Subcutaneous abdominal adipose tissue (tissue), 5 donors: Measurements from ENCODE around the gene UST.
"Not testable (repeated sequence)": the region's sequence is repeated elsewhere in the genome, so short reads cannot be mapped to it uniquely, and the experiment has no call there.

Source experiments
- H3K27ac ChIP-seq: one replicate; pipeline ENCODE4 v1.7.0; 2013; ENCODE audit warnings: low read depth, mild to moderate bottlenecking, inconsistent platforms, low read length, moderate library complexity
- H3K27me3 ChIP-seq, 5 donors: one replicate each; pipeline ENCODE4 v1.7.0; 2013; ENCODE audit warnings: low read length in 5 of 5, inconsistent platforms in 1 of 5; ENCODE audit not compliant: control insufficient read depth in 5 of 5, insufficient read depth in 4 of 5
- H3K36me3 ChIP-seq, 5 donors: one replicate each; pipeline ENCODE4 v1.7.0; 2013; ENCODE audit warnings: low read length in 5 of 5; ENCODE audit not compliant: control insufficient read depth in 5 of 5, insufficient read depth in 5 of 5
- H3K4me1 ChIP-seq, 5 donors: one replicate each; pipeline ENCODE4 v1.7.0; 2013; ENCODE audit warnings: low read length in 5 of 5, mild to moderate bottlenecking in 3 of 5, moderate library complexity in 1 of 5; ENCODE audit not compliant: control insufficient read depth in 5 of 5, insufficient read depth in 5 of 5
- H3K4me3 ChIP-seq, 5 donors: one replicate each; pipeline ENCODE4 v1.7.0; 2013; ENCODE audit warnings: low read length in 5 of 5, low read depth in 1 of 5
- H3K9ac ChIP-seq, 5 donors: one replicate each; pipeline ENCODE4 v1.7.0; 2013; ENCODE audit warnings: low read length in 5 of 5, mild to moderate bottlenecking in 4 of 5, moderate library complexity in 3 of 5
- H3K9me3 ChIP-seq, 5 donors: one replicate each; pipeline ENCODE4 v1.7.0; 2013; ENCODE audit warnings: low read length in 5 of 5; ENCODE audit not compliant: control insufficient read depth in 5 of 5
- donor health status: healthy.
- donor health status: healthy.
- donor health status: healthy.
- donor health status: healthy.
- donor health status: healthy.

UST gene

DNA sequence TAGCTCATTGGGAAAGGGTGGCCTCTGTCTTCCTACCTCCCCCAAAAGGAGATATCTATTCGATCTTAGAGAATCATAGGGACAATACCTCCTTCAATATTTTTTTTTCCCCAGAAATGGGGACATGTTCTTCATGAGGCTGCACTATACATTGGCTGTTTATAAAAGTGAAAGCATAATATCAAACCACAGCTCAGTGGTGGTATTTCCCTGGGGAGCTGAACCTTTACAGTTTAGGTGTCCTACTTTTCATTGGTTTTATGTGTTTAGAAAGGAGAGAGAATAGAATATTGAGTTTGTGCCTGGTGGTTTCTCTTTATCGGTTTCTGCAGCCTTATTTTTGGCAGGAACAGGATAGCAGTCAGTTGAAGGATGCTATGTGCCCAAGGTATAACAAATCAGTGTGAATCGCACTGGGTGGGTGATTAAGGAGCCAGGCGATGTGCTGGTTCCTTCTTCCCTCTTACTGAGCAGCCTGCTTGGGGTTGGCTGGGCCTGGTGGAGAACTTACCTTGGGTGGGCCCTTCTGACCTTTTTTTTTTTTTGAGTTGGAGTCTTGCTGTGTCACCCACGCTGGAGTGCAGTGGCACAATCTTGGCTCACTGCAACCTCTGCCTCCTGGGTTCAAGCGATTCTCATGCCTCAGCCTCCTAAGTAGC, 25.2 kb downstream of the UST start:
- no peaks in the 10 kb centered on the region for H3K4me1 ChIP-seq
- no peaks in the 10 kb centered on the region for H3K9me3 ChIP-seq
- H3K36me3 ChIP-seq: no peaks in the 10 kb centered on the region
- H3K27ac ChIP-seq: no peak overlapping the region
- H3K4me3 ChIP-seq: no peak overlapping the region
- H3K27me3 ChIP-seq: peaks cover 0 to 3% (median 0%) of the 10 kb centered on the region in 5 donors
- H3K9ac ChIP-seq: no peak overlapping the region

DNA sequence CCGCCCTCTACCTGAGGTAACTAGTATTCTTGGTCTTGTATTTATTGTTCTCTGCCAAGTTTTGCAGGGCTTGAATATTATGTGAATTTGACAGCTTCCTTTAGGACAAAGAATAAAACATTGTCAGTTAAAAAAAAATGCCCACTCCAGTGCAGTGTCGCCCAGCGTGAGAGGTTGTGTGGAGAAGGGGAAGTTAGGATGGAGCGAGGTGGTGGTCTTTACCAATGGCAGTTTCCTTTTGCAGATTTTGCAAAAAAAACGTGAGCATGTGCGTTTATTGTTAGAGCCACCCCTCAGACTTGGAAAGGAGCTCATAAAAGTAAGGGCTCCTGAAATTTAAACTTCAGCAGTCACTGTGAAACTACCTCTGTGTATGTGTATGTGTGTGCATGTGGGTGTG, 28.3 kb downstream of the UST start:
- Histone ChIP-seq H3K9me3 (no peaks in the 10 kb centered on the region), H3K4me3 (no peak overlapping the region), H3K4me1 (peaks cover 0 to 9% (median 0%) of the 10 kb centered on the region in 5 donors), H3K27me3 (peaks cover 0 to 1% (median 0%) of the 10 kb centered on the region in 5 donors), H3K27ac (no peak overlapping the region), H3K9ac (no peak overlapping the region), H3K36me3 (no peaks in the 10 kb centered on the region)

DNA sequence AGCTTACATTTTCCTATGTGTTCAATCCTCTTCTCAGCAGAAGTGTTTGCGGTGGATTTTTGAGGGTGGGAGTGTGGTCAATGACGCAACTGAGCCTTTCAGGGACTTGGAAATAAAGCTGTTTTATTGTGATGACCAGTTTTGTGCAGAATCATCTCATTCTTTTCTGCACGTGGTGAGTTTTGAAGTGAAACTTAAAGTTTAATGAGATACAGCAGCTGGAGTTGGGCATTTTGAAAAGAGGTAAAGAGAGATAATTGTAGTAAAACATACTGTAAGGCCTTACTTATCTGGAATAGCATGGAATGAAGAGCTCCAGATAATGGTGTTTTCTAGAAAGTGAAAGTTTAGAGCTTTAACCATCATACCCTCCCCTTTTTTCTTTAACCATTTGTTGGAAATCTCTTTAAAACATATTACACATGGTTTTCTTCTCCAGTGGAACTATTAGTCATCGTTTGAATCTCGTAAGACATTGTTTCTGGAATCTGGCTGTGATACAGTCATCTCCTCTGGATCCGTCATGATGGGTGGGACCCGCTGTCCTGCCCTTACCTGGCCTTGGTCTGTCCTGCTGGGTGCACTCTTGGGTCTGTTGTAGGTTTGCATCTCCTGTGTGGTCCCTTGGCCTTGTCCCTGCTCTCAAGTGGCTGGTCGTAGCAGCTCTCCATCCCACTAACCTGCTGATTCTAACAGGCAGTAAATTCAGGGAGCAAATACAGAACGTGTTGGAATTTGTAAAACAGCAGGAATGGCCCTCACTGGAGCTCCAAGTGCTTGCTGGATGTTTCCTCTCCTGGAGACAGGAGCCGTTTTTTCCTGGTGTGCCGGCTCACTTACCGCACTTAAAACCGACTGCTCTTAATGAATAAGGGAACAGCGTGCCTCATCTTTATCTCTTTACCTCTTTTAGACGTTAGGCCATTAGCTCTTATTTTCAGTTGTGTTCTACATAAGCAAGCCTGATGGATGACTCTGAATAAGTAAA, 29.8 kb downstream of the UST start:
- Histone ChIP-seq H3K4me1 (peaks cover 0 to 9% (median 0%) of the 10 kb centered on the region in 5 donors), H3K9me3 (no peaks in the 10 kb centered on the region), H3K27ac (peak overlapping the region; percentile 14), H3K36me3 (no peaks in the 10 kb centered on the region), H3K4me3 (no peak overlapping the region), H3K9ac (no peak overlapping the region), H3K27me3 (no peaks in the 10 kb centered on the region)

DNA sequence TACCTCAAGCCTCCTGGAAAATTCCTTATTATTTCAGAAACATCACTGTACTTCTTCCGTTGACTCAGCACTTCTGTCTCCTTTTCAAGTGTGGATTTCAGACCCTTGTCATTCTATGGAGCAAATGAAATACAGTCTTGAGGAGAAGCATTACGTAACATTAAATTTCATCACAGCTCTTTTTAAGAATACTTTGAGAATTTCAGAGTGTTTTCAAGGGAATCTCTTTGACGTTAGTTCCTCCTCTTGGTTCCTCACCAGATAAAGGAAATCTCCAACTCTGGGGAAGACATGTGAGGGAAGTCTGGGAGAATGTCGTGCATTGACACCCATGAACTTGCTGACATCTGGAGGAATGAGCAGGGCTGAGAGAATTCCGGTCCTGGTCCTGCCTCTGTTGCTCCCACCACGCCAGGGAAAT, 32.3 kb downstream of the UST start:
- Histone ChIP-seq H3K4me3 (no peak overlapping the region), H3K4me1 (peaks cover 0 to 9% (median 0%) of the 10 kb centered on the region in 5 donors), H3K9me3 (no peaks in the 10 kb centered on the region), H3K27me3 (no peaks in the 10 kb centered on the region), H3K9ac (no peak overlapping the region), H3K36me3 (no peaks in the 10 kb centered on the region), H3K27ac (no peak overlapping the region)

DNA sequence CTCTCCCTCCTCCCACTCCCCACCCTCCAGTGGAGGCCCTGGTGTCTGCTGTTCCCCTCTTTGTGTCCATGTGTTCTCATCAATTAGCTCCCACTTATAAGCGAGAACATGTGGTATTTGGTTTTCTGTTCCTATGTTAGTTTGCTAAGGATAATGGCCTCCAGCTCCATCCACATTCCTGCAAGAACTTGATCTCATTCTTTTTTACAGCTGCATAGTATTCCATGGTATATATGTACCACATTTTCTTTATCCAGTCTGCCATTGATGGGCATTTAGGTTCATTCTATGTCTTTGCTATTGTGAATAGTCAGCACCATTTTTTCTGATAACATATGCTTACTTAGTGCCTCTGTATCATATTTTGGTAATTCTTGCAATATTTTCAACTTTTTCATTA, 33.6 kb downstream of the UST start:
- H3K4me3 ChIP-seq, H3K27me3 ChIP-seq, H3K36me3 ChIP-seq, H3K27ac ChIP-seq, H3K4me1 ChIP-seq, H3K9ac ChIP-seq, H3K9me3 ChIP-seq: not testable (repeated sequence)

DNA sequence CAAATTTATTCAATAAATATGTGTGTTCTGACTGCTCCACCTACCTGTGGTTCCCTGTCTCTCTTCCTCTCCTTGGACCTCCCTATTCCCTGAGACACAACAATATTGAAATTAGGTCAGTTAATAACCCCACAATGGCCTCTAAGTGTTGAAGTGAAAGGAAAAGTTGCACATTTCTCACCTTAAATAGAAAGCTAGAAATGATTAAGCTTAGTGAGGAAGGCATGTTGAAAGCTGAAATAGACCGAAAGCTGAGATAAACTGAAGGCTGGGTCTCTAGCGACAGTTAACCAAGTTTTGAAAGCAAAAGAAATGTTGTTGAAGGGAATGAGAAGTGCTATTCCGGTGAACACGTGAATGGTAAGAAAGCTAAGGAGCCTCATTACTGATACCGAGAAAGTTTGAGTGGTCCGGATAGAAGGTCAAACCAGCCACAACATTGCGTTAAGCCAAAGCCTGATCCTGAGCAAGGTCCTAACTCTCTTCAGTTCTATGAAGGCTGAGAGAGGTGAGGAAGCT, 34.1 kb downstream of the UST start:
- no peaks in the 10 kb centered on the region for H3K27me3 ChIP-seq
- H3K9me3 ChIP-seq: no peaks in the 10 kb centered on the region
- no peaks in the 10 kb centered on the region for H3K36me3 ChIP-seq
- peaks cover 0 to 9% (median 0%) of the 10 kb centered on the region in 5 donors for H3K4me1 ChIP-seq
- H3K9ac ChIP-seq: no peak overlapping the region
- H3K27ac ChIP-seq: no peak overlapping the region
- H3K4me3 ChIP-seq: no peak overlapping the region

DNA sequence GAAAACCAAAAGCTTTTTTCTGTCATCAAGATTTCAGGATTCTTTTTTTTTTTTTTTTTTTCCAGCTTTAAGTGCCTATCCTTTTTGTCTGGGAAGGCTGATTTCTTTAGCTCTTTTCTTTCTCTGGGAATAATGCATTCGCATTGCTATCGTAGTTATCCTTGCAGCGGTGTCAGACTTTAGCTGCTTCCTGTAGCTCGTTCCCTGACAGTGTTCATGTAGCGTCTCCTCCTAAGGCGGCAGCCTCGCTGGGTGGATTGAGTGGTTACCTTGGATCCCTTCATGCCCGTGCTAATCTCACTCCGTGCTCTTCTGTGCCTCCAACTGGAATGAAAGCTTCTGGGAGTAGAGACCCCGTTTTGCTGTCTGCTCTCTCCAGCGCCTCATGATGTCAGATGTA, 43.1 kb downstream of the UST start:
- Histone ChIP-seq H3K36me3 (no peaks in the 10 kb centered on the region), H3K9ac (no peak overlapping the region), H3K4me1 (no peaks in the 10 kb centered on the region), H3K4me3 (no peak overlapping the region), H3K9me3 (peaks cover 4 to 10% (median 7%) of the 10 kb centered on the region in 5 donors), H3K27me3 (no peaks in the 10 kb centered on the region), H3K27ac (no peak overlapping the region)

DNA sequence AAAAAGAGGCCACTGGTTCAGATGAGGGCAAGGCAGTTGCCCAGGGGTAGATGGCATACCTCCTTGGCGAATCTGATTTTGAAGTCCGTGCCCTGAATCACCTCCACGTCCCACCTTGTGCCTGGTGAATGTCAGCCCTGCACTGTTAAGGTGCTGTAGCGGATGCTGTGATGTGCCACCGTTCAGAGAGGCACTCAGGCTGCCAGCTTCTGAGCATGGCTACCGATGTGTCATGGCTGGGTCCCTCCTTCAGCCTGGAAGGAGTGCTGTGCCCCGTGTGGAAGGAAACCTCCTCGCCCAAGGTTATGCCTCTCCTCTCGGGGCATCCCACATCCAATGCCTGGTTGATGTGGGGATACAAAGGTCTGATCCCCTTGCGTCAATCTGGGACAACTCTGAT, 43.6 kb downstream of the UST start:
- Histone ChIP-seq H3K9ac (no peak overlapping the region), H3K27ac (no peak overlapping the region), H3K4me1 (no peaks in the 10 kb centered on the region), H3K36me3 (no peaks in the 10 kb centered on the region), H3K27me3 (no peaks in the 10 kb centered on the region), H3K4me3 (no peak overlapping the region), H3K9me3 (peaks cover 4 to 10% (median 7%) of the 10 kb centered on the region in 5 donors)

DNA sequence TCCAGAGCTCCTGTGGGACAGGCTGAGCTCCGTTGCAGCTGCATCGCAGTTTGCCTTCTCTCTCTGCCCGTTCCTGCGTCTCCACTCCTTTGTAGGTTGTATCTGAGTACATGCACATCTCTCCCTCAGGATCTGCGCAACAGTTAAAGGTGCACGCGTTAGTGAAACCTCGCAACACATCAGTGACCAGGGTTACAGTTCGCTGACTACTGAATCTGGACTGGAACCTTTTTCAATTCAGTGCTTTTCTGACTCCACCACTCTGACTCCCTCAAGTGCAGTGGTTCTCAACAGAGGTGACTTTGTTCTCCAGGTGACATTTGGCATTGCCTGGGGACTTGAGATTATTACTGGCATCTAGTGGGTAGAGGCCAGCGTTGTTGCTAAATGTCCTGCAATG, 44.0 kb downstream of the UST start:
- Histone ChIP-seq H3K27ac (no peak overlapping the region), H3K36me3 (no peaks in the 10 kb centered on the region), H3K9me3 (peaks cover 4 to 10% (median 7%) of the 10 kb centered on the region in 5 donors), H3K4me3 (no peak overlapping the region), H3K9ac (no peak overlapping the region), H3K4me1 (no peaks in the 10 kb centered on the region), H3K27me3 (no peaks in the 10 kb centered on the region)

DNA sequence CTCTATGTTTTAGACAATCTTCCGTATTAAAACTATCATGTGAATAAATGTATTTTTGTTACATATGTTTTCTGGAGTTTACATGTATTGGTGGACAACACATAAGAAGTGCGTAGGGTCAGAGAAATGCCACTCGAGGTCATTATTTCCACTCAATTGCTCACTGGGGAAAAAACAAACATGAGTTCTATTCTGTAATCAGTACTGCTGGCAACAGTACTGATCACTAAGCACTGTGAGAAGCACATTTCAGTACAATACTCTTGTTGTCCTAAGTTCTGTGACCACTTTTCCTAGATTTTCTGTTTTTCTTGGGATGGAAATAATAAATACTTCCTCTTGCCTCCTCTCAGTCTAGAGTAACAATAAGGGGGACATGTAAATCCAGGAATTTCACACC, 44.5 kb downstream of the UST start:
- Histone ChIP-seq H3K9me3 (peaks cover 4 to 10% (median 7%) of the 10 kb centered on the region in 5 donors), H3K9ac (no peak overlapping the region), H3K4me3 (no peak overlapping the region), H3K27ac (no peak overlapping the region), H3K4me1 (no peaks in the 10 kb centered on the region), H3K27me3 (no peaks in the 10 kb centered on the region), H3K36me3 (no peaks in the 10 kb centered on the region)
